PC-3 (cell line): ENCODE results near the gene RABL3.
"Not testable (repeated sequence)": the region's sequence is repeated elsewhere in the genome, so short reads cannot be mapped to it uniquely, and the experiment has no call there.

Experiments
- CTCF ChIP-seq: fragments of 300-600 bp; sonication (generic); conservative IDR thresholded peaks from 2 replicates; pipeline ENCODE4 v1.5.1; 2017; ENCODE audit warnings: antibody characterized with exemption, low read depth, mild to moderate bottlenecking, low read length
- EZH2 ChIP-seq: fragments of 300-600 bp; sonication (generic); IDR thresholded peaks from one replicate; pipeline ENCODE4 v1.6.1; 2017; ENCODE audit warnings: antibody characterized with exemption, mild to moderate bottlenecking, low read length; ENCODE audit not compliant: unreplicated experiment

- TF ChIP-seq CTCF, EZH2: not testable (repeated sequence)
Observed at GRCh38 chr3:120638820-120639219, 103.5 kb downstream of the RABL3 start.
